Measurements from ENCODE around the gene AKAP5.

The AKAP5 gene

GRCh38 chr14:64461221-64461620, 4.1 kb upstream of the AKAP5 start:
- no peak for DNase-seq

GRCh38 chr14:64463195-64463594, 2.1 kb upstream of the AKAP5 start:
- no peak for DNase-seq

- DNase-seq: no peak
These were observed 1.4 kb upstream of the AKAP5 start for GRCh38 chr14:64463873-64464272.

DNA sequence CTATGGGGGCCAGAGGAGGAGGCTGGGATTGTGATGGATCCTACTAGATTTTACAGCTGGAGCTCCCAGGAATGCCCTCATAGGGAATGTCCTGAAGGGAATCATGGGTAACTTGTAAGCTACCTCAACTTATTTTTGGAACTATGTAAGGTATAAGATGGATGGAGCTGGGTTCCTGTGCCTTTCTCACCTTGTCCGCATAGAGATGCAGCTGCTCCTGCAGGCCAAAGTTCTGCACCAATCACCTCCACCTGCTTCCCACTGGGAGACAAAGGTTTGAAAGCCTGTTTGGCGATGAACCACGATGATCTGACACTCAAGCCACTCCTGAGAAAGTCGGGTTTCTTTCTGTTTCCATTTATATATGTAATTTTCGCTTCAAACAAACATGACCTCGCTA, 648 bp upstream of the AKAP5 start:
- DNase-seq: peak; percentile 46

DNA sequence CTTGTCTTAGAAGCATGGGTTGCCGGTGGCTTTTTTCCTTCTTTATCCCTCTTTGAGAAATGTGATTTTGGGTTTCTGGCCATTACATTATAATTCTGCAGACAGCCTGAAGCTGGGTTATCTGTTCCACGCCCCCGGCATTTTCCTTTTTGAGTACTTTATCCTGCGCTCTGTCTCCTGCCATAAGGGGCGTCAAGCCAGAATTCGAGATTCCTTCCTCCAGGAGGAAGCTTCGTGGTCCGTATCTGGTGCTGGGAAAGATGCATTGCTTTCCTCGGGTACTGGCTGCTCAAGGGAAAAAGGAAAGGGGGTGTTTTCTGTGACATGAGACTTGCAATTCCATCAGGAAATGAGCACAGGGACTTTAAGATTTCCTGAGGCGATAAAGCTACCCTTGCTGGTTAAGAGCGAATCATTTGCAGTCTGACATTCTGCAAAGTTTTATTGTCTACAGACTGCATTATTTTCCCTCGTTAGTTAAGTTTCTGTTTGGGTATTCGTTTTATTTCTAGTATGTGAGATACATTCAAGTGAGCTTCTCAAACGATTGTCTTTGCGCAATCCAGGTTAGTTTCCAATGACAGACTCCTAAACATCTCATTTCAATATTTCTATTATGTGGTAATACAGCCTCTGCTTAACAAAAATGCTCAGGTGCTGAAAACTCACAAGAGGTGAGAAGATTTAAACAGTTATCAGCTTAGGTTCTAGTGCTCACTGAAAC, 694 bp downstream of the AKAP5 start:
- peak; percentile 36 for DNase-seq

- DNase-seq: no peak
These were observed 1.8 kb downstream of the AKAP5 start for GRCh38 chr14:64467101-64467500.

DNA sequence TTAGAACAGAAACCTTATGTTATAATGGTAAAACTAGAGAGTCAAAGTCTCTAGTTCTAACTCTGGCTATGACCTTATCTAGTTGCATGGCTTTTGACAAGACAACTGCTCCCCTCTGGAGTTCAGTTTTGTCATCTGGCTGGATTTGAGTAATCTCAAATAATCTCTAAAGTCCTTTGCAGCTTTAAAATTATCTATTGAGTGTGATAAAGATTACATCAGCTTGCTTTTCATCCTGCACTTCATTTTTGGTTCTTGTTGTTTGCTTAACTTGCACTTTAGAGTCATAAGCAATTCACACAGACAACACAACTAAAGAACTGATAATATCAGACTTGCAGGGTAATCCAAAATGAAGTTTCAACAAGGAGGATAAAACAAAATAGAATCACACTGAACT, 2.3 kb downstream of the AKAP5 start:
- no peak for DNase-seq

DNA sequence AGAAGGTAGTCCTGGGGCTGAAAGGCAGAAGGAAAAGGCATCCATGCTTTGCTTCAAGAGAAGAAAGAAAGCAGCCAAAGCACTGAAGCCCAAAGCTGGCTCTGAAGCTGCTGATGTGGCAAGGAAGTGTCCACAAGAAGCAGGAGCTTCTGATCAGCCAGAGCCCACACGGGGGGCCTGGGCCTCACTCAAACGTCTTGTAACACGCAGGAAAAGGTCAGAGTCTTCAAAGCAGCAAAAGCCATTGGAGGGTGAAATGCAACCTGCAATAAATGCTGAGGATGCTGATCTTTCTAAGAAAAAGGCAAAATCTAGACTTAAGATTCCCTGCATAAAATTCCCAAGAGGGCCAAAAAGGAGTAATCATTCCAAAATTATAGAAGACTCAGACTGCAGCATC, 3.2 kb downstream of the AKAP5 start:
- no peak for DNase-seq

GRCh38 chr14:64474041-64474440, 8.7 kb downstream of the AKAP5 start:
- DNase-seq: no peak

- no peak for DNase-seq
These were observed 9.4 kb downstream of the AKAP5 start for GRCh38 chr14:64474698-64475097.

DNA sequence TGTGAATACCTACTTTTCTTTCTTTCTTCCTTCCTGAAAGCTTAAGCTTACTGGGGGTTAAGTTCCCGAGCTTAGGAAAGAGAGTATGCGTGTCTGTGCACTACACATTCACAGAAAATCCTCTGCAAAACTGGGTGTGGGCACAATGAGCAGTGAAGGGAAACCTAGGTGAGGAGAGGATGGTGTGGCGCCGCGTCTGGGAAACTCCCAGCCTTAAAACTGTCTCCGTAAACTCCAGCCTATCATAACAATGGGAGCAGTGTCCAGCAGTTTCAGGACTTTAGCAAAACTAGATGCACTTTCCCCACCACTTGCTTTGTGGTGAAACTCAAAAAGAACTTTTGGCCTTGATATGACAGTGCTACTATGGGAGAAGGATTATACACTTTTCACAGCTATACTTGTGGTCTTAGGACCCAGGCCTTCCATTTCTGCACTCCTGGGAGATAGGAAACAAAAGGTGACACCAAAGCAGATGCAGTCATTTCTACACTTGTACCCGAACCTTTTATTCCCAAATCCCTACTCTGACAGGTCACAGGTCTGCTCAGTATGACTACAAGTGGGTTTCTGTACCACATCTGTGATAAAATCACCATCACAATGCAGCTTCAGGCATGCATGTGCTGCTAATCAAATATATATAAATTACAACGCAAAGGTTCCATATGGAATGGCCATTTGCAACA, 10.4 kb downstream of the AKAP5 start:
- DNase-seq: no peak

- DNase-seq: no peak
These were observed 11.1 kb downstream of the AKAP5 start for GRCh38 chr14:64476438-64476837.

GRCh38 chr14:64478634-64479250, 13.4 kb downstream of the AKAP5 start:
- DNase-seq: peak; percentile 3

DNA sequence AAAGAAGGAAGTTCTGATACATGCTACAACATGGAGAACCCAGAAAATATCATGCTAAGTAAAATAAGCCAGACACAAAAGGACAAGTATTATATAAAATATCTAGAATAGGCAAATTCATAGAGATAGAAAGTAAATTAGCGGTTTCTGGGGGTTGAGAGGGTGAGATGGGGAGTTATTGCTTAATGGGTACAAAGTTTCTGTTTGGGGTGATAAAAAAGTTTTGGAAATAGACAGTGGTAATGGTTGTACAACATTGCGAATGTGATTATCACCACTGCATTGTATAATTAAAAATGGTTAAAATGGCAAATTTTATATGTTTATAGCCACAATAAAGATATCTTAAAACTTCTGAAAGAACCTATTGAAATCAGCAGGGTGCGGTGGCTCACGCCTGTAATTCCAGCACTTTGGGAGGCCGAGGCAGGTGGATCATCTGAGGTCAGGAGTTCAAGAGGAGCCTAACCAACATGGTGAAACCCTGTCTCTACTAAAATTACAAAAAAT, 23.3 kb downstream of the AKAP5 start:
- no peak for DNase-seq

DNA sequence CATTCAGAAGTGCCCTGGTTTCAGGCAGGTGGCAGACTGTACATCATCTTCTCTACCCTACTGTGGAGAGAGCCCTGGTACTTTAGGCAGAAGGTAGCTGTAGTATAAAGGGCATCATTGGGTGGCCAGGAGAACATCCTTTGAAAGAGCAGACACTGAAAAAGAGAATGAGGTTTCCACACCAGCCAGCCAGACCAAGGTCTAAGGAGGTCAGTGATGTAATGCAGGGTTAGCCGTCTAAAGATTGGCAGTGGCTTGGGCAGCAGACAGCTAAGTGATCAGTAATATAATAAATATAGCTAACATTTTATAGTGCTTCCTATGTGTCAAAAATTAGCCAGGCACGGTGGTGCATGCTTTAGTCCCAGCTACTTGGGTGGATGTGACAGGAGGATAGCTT, 26.3 kb downstream of the AKAP5 start:
- DNase-seq: no peak

- DNase-seq: no peak
These were observed 28.2 kb downstream of the AKAP5 start for GRCh38 chr14:64493455-64493854.

DNA sequence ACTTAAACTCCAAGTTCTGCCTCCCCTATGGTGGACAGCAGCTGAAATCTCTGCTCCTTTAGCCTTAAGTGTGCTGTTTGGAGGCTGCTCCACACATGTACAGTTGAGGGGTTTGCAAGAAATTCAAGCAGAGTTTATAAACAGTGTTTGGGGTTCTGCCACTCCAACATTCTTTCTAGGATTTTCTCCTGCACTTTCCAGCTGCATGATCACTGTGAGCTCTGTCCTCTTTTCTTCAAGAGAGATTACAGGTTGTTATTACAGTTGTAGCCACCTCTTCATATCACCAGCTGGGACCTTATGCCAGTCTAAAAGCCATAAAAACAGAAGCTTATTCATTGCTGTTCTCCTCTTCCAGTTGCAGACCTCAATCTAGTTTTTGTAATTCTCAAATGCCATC, 30.0 kb downstream of the AKAP5 start:
- DNase-seq: no peak

GRCh38 chr14:64496764-64497163, 31.5 kb downstream of the AKAP5 start:
- DNase-seq: no peak

- no peak for DNase-seq
These were observed 34.8 kb downstream of the AKAP5 start for GRCh38 chr14:64500088-64500487.

GRCh38 chr14:64501411-64502171, 36.3 kb downstream of the AKAP5 start:
- no peak for DNase-seq

GRCh38 chr14:64502456-64502855, 37.2 kb downstream of the AKAP5 start:
- no peak for DNase-seq

GRCh38 chr14:64502887-64503433, 37.7 kb downstream of the AKAP5 start:
- DNase-seq: no peak
